HEK293 (cell line): ENCODE results near the gene FFAR2.

Experiments
- CTCF ChIP-seq: fragments of 450-650 bp; formaldehyde crosslinking; IDR thresholded peaks from 2 replicates; pipeline ENCODE4 v1.5.1; 2016; ENCODE audit warnings: missing biosample characterization, missing genetic modification characterization
- TCF7L2 ChIP-seq: IDR thresholded peaks from 2 replicates; pipeline ENCODE4 v1.6.1; 2011; ENCODE audit warnings: low read depth, mild to moderate bottlenecking, inconsistent platforms, low read length, moderate library complexity, borderline replicate concordance
- ZBTB10 ChIP-seq: fragments of 450-650 bp; formaldehyde crosslinking; IDR thresholded peaks from 2 replicates; pipeline ENCODE4 v1.5.1; 2016; ENCODE audit warnings: missing biosample characterization, missing genetic modification characterization
- ZNF37A ChIP-seq: fragments of 450-650 bp; IDR thresholded peaks from 2 replicates; pipeline ENCODE4 v1.5.1; 2018; ENCODE audit warnings: missing biosample characterization, missing genetic modification characterization
- ZNF433 ChIP-seq: fragments of 450-650 bp; formaldehyde crosslinking; IDR thresholded peaks from 2 replicates; pipeline ENCODE4 v1.5.1; 2016; ENCODE audit warnings: missing biosample characterization, missing genetic modification characterization, low read depth
- ZSCAN5A ChIP-seq: fragments of 450-650 bp; formaldehyde crosslinking; IDR thresholded peaks from 2 replicates; pipeline ENCODE4 v1.5.1; 2016; ENCODE audit warnings: missing biosample characterization, missing genetic modification characterization

- TF ChIP-seq ZSCAN5A (tag by site-specific recombination) (no peak), ZNF37A (tag by site-specific recombination) (no peak), CTCF (no peak), ZBTB10 (tag by site-specific recombination) (no peak), TCF7L2 (no peak), ZNF433 (tag by site-specific recombination) (no peak)
Observed at GRCh38 chr19:35439921-35440320, 8.1 kb upstream of the FFAR2 start.
